ENCODE data around the gene MLST8. TPM values are rescaled to one million over a fixed set of nuclear protein-coding genes. Genes with fewer than 3 reads are reported as not detected.

Gene MLST8
- total and polyA plus RNA-seq, 2 of the 8 experiments (the other 6 are each of a cell fraction or from before 2014, with no cell fraction given), result 67.6 to 321 TPM

DNA sequence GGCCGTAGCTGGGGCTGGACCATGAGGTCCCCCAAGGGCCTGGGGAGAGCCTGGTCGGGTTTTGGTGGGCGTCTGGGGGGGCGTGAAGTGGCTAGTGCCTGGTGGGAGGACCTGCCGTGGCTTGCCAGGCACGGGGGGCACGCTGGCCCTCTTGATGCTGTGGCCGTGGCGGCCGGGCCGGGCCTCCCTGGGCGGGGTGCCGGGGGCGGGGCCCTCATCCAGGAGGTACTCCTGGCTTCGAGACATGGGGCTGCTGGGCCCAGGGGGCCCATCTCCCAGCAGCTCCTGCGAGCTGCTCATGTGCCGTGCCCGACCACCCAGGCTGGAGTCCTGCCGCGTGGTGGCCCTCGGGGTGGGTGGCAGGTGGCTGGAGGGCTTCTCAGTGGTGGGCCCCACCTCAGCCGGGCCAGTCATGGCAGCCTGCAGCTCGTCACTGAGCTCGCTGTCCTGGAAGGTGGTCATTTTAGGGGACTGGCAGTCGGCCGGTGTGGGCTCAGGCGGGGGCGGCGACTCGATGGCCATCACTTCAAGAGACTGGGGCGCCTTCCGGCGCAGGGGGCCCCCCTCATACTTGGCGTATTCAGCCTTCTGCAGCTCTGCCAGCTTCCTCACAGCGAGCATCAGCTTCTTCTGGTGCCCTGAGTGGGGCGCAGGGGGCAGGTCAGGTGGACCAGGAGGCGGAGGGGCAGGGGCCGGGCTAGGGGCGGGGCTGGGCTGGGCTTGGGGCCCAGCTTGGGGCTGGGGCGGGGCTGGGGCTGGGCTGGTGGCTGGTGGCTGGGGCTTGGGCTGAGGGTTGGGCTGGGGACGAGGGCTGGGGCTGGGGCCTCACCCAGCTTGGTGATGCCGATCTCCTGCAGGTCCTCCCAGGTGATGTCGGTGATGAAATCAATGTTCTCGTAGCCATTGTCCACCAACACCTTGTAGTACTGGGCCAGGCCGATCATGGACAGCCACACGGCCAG is 24.0 kb upstream of the MLST8 start:
- Histone ChIP-seq H3K56ac (replicated peaks; ENCODE audit: insufficient read length, low read depth, low read length) (no peak overlapping the region), H3K9ac (replicated peaks in 1 of 4; ENCODE audit: extremely low read depth in 1 of 4, low read depth in 3 of 4, low read length in 3 of 4) (no peak overlapping the region; a peak in 1 of 7 replicates), H2AK5ac (ENCODE audit: low read depth, low read length) (no peak overlapping the region), H3K9me3 (ENCODE audit: insufficient read depth in 2 of 2, low read depth in 1 of 2, low read length in 1 of 2) (no peaks in the 10 kb centered on the region), H4K91ac (replicated peaks; ENCODE audit: insufficient read length, low read length) (no peak overlapping the region), H3K4ac (replicated peaks; ENCODE audit: insufficient read length, low read depth, low read length) (no peak overlapping the region), H3K27me3 (replicated peaks in 1 of 4; ENCODE audit: control insufficient read depth in 3 of 4, extremely low read depth in 1 of 4, insufficient read depth in 3 of 4, low read length in 3 of 4) (no peaks in the 10 kb centered on the region; a peak in 1 of 7 replicates), H3K23ac (ENCODE audit: insufficient read length) (no peak overlapping the region), H2BK12ac (ENCODE audit: low read depth, low read length) (no peak overlapping the region), H4K8ac (ENCODE audit: extremely low read depth, insufficient read depth, low read length) (peak overlapping the region; percentile 25; the same call in 1 of the 2 replicates), H2AFZ (ENCODE audit: low read length) (no peak overlapping the region), H2BK15ac (ENCODE audit: low read length) (no peak overlapping the region), H4K20me1 (replicated peaks in 1 of 2; ENCODE audit: control insufficient read depth in 1 of 2, insufficient read depth in 2 of 2, low read length in 2 of 2) (peaks cover 0 to 10% of the 10 kb centered on the region in 2 experiments), H3K4me3 (ENCODE audit: extremely low read depth in 1 of 4, insufficient read depth in 2 of 4, low read depth in 3 of 4, low read length in 4 of 4) (no peak overlapping the region), H2BK5ac (ENCODE audit: low read depth, low read length) (no peak overlapping the region), H2BK120ac (replicated peaks; ENCODE audit: low read depth, low read length) (no peak overlapping the region), H3K18ac (ENCODE audit: extremely low read depth, low read length) (no peak overlapping the region), H3K27ac (ENCODE audit: low read depth, low read length) (no peak overlapping the region), H2BK20ac (ENCODE audit: low read length) (no peak overlapping the region), H3K4me1 (replicated peaks in 1 of 4; ENCODE audit: control insufficient read depth in 3 of 4, insufficient read depth in 4 of 4, low read length in 3 of 4) (peaks cover 0 to 7% (median 2%) of the 10 kb centered on the region in 4 experiments; a peak in 4 of 7 replicates), H4K5ac (ENCODE audit: insufficient read length, low read depth, low read length) (no peak overlapping the region), H3K23me2 (ENCODE audit: low read depth, low read length) (peaks cover 2% of the 10 kb centered on the region; the same call in 1 of the 2 replicates), H3K36me3 (ENCODE audit: control insufficient read depth in 2 of 4, insufficient read depth in 4 of 4, low read length in 3 of 4) (peaks cover 0 to 16% (median 3%) of the 10 kb centered on the region in 4 experiments; a peak in 5 of 8 replicates), H3K14ac (ENCODE audit: insufficient read length) (no peak overlapping the region), H3K4me2 (ENCODE audit: insufficient read depth in 1 of 2, low read depth in 2 of 2, low read length in 2 of 2) (no peak overlapping the region), H3K79me2 (ENCODE audit: control insufficient read depth in 1 of 2, insufficient read depth in 2 of 2, low read length in 2 of 2) (no peaks in the 10 kb centered on the region), H3K79me1 (ENCODE audit: low read depth, low read length) (no peaks in the 10 kb centered on the region)
- FAIRE-seq, result no peak
- no peak for DNase-seq (ENCODE audit: low read depth in 1 of 2, low spot score in 2 of 2)
- 92% methylated on average over 30 of the region's 46 CpGs; no CpG with 5 or more reads in 1 of the 2 experiments for WGBS, 2 experiments (ENCODE audit: extremely low coverage in 1 of 2, insufficient coverage in 1 of 2, insufficient read length in 1 of 2, insufficient replicate concordance in 2 of 2, low coverage in 1 of 2, low lambda C conversion rate in 2 of 2, missing lambda C conversion rate in 1 of 2)
- POLR2A ChIA-PET (ENCODE audit: partially characterized antibody), result interaction anchor here (0.7 to 3.2 kb wide), 11 partner anchors 9 to 333 kb away, joined by 3 to 23 read pairs (median 4); partner anchors contain the start of genes ATP6V0C, DNASE1L2, MLST8 and RPS2
- CTCF ChIA-PET (ENCODE audit: partially characterized antibody), result interaction anchor here (1.0 to 1.9 kb wide), 5 partner anchors 13 to 320 kb away, joined by 3 to 5 read pairs (median 4); no protein-coding TSS in a partner anchor
- TF ChIP-seq CBX5 (IDR thresholded peaks at IDR 0.05; ENCODE audit: low read depth, low read length), result no peak
- no peak for TF ChIP-seq RAD21 (IDR thresholded peaks at IDR 0.05 in 1 of 2, conservative IDR thresholded peaks at IDR 0.05 in 1 of 2; ENCODE audit: low read depth in 2 of 2, low read length in 2 of 2)
- no peak for TF ChIP-seq GTF2F1 (IDR thresholded peaks at IDR 0.05; ENCODE audit: borderline replicate concordance, low read depth, low read length)
- TF ChIP-seq CBX8 (IDR thresholded peaks at IDR 0.05; ENCODE audit: borderline replicate concordance, low read depth, low read length), result no peak
- no peak for TF ChIP-seq TAF1 (IDR thresholded peaks at IDR 0.05; ENCODE audit: low read depth, low read length)
- TF ChIP-seq, protein P1, sequence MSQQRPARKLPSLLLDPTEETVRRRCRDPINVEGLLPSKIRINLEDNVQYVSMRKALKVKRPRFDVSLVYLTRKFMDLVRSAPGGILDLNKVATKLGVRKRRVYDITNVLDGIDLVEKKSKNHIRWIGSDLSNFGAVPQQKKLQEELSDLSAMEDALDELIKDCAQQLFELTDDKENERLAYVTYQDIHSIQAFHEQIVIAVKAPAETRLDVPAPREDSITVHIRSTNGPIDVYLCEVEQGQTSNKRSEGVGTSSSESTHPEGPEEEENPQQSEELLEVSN (IDR thresholded peaks at IDR 0.05), result no peak
- no peak for TF ChIP-seq CTBP2 (IDR thresholded peaks at IDR 0.05; ENCODE audit: borderline replicate concordance, insufficient read depth, insufficient read length, low read length)

All from H1 (cell line).